CD4-positive, alpha-beta T cell (primary cell): ENCODE results near the gene SEMA4D. TPM values are rescaled to one million over a fixed set of nuclear protein-coding genes. Genes with fewer than 3 reads are reported as not detected.
A peak's percentile ranks its signal among the peaks of the same experiment; 100 is the strongest.

ENCODE experiments used
- ATAC-seq: fragments of 200-7000 bp; cut with Tn5 transposase; one replicate; pipeline ENCODE4 v1.10.0; 2022; ENCODE audit warnings: mild to moderate bottlenecking; ENCODE audit not compliant: poor library complexity
- CTCF ChIA-PET: fragments of 350-600 bp; sonication (Branson Sonifier 250); formaldehyde crosslinking; loops from one replicate; lab custom pipeline; 2021; ENCODE audit warnings: antibody characterized with exemption, inconsistent platforms; lab: Charles Lee
- POLR2A ChIA-PET: fragments of 350-600 bp; sonication (Branson Sonifier 250); formaldehyde crosslinking; loops from one replicate; lab custom pipeline; 2021; ENCODE audit warnings: antibody characterized with exemption, inconsistent platforms; lab: Charles Lee
- DNase-seq, 14 experiments: peaks; one replicate each; pipeline ENCODE4 v3.0.0-alpha.2; 2013 to 2020; ENCODE audit warnings: mixed read lengths in 2 of 14
- H3K27ac ChIP-seq, 2 donors: one replicate each; pipeline versions ENCODE4 v1.5.1 to v1.7.0; 2013; ENCODE audit warnings: low read length in 2 of 2, low read depth in 1 of 2, mild to moderate bottlenecking in 1 of 2
- H3K27me3 ChIP-seq, 2 experiments: 1 replicate in 1 of 2; 2 replicates in 1 of 2; pipeline versions ENCODE4 v1.6.1 to v1.7.0; 2013; ENCODE audit warnings: low read length in 2 of 2, control low read depth in 1 of 2, mild to moderate bottlenecking in 1 of 2, moderate library complexity in 1 of 2; ENCODE audit not compliant: insufficient read depth in 2 of 2, control insufficient read depth in 1 of 2
- H3K36me3 ChIP-seq: one replicate; pipeline ENCODE4 v1.6.1; 2013; ENCODE audit warnings: low read length, control low read depth; ENCODE audit not compliant: insufficient read depth
- H3K4me1 ChIP-seq: one replicate; pipeline ENCODE4 v1.6.1; 2013; ENCODE audit warnings: low read length, control low read depth; ENCODE audit not compliant: insufficient read depth
- H3K4me3 ChIP-seq: one replicate; pipeline ENCODE4 v1.5.1; 2013; ENCODE audit warnings: mild to moderate bottlenecking, low read length, moderate library complexity
- H3K9me3 ChIP-seq, 2 experiments: 1 replicate in 1 of 2; 2 replicates in 1 of 2; pipeline versions ENCODE4 v1.6.1 to v1.7.0; 2013; ENCODE audit warnings: low read length in 2 of 2, mild to moderate bottlenecking in 2 of 2, control low read depth in 1 of 2, moderate library complexity in 1 of 2; ENCODE audit not compliant: control insufficient read depth in 1 of 2, insufficient read depth in 1 of 2
- H3K27ac Mint-ChIP-seq: one replicate; pipeline ENCODE4 v1.8.0; 2020; ENCODE audit warnings: mixed read lengths
- H3K27me3 Mint-ChIP-seq: one replicate; pipeline ENCODE4 v1.8.0; 2021; ENCODE audit warnings: mixed read lengths
- H3K36me3 Mint-ChIP-seq: one replicate; pipeline ENCODE4 v1.8.0; 2021; ENCODE audit warnings: low read depth, mixed read lengths
- H3K4me1 Mint-ChIP-seq: one replicate; pipeline ENCODE4 v1.8.0; 2021; ENCODE audit warnings: low read depth, mixed read lengths
- H3K4me3 Mint-ChIP-seq: one replicate; pipeline ENCODE4 v1.8.0; 2020; ENCODE audit warnings: mild to moderate bottlenecking, mixed read lengths
- H3K9me3 Mint-ChIP-seq: one replicate; pipeline ENCODE4 v1.8.0; 2020; ENCODE audit warnings: mixed read lengths
- intact Hi-C, 2 experiments: fragments of 100-400 bp; cut with DNase I in 1 of 2; cut with micrococcal nuclease in 1 of 2; formaldehyde crosslinking; loops; one replicate each; pipeline versions ENCODE4 v1.15.1 to v1.9.0; 2023 to 2025; cut with DNase I, micrococcal nuclease
- total RNA-seq, 174 experiments: library from RNA in 2 of 174; stranded (reverse) in 2 of 174; gene quantifications; one replicate each; pipeline ENCODE4 v1.2.3 and lab custom pipeline; 2021 to 2026
- TF ChIP-seq, protein P1 (sequence below): fragments of 200-600 bp; IDR thresholded peaks from one replicate; pipeline ENCODE4 v1.8.0; 2022; ENCODE audit warnings: antibody characterized with exemption, mild to moderate bottlenecking

The SEMA4D gene
- total RNA-seq, 2 experiments from 2014 or later = 399 to 430 TPM

- Histone ChIP-seq H3K4me1 (peaks cover 61% of the 10 kb centered on the region), H3K27ac (peak overlapping the region; percentile 34 to 52), H3K27me3 (no peaks in the 10 kb centered on the region), H3K4me3 (no peak overlapping the region), H3K36me3 (no peaks in the 10 kb centered on the region), H3K9me3 (no peaks in the 10 kb centered on the region)
- DNase-seq (no peak), ATAC-seq (no peak)
- H3K27ac Mint-ChIP-seq = peak overlapping the region; percentile 90
- TF ChIP-seq, protein P1, sequence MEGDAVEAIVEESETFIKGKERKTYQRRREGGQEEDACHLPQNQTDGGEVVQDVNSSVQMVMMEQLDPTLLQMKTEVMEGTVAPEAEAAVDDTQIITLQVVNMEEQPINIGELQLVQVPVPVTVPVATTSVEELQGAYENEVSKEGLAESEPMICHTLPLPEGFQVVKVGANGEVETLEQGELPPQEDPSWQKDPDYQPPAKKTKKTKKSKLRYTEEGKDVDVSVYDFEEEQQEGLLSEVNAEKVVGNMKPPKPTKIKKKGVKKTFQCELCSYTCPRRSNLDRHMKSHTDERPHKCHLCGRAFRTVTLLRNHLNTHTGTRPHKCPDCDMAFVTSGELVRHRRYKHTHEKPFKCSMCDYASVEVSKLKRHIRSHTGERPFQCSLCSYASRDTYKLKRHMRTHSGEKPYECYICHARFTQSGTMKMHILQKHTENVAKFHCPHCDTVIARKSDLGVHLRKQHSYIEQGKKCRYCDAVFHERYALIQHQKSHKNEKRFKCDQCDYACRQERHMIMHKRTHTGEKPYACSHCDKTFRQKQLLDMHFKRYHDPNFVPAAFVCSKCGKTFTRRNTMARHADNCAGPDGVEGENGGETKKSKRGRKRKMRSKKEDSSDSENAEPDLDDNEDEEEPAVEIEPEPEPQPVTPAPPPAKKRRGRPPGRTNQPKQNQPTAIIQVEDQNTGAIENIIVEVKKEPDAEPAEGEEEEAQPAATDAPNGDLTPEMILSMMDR = no peak
- POLR2A ChIA-PET = interaction anchor here (0.8 to 4.4 kb wide), 7 partner anchors 11 to 48 kb away, joined by 3 to 39 read pairs (median 8); no protein-coding TSS in a partner anchor
- intact Hi-C loops = loop anchor here in 1 of 2 experiments (5.0 kb wide), 1 partner anchor 36 kb away; no protein-coding TSS in a partner anchor
- no peaks in the 10 kb centered on the region for H3K27me3 Mint-ChIP-seq
- peak overlapping the region; percentile 63 for H3K4me3 Mint-ChIP-seq
- peaks cover 77% of the 10 kb centered on the region for H3K4me1 Mint-ChIP-seq
- H3K36me3 Mint-ChIP-seq = peaks cover 15% of the 10 kb centered on the region
- no peaks in the 10 kb centered on the region for H3K9me3 Mint-ChIP-seq
- CTCF ChIA-PET = interaction anchor here (1.4 to 3.3 kb wide), 4 partner anchors 18 to 91 kb away, joined by 5 to 19 read pairs (median 12); no protein-coding TSS in a partner anchor
Measured at GRCh38 chr9:89501311-89501898, 3.5 kb upstream of the SEMA4D start.

DNA sequence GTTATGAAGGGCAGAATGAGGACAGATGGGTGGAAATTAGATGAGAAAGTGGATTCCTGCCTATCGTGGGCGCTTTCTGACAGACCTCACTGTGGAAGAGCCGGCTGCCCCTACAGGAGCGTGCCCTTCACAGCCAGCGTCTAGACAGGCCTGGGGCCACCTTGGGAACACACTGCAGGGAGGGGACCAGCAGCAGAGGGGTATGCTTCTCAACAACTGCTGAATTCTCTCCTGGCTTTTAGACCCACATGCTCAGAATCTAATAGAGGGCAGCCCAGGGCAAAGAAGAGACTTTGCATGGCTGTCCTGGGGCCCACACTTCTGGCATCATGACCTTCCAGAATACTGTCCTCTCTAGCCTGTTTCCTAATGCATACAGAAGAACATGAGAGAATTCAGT is 2.1 kb upstream of the SEMA4D start:
- no peaks in the 10 kb centered on the region for H3K9me3 ChIP-seq
- intact Hi-C loops = loop anchor here in 1 of 2 experiments (5.0 kb wide), 1 partner anchor 37 kb away; no protein-coding TSS in a partner anchor
- peak overlapping the region in 1 of 2 donors; percentile 68 for H3K27ac ChIP-seq
- POLR2A ChIA-PET = interaction anchor here (1.4 to 4.4 kb wide), 4 partner anchors 19 to 30 kb away, joined by 4 to 39 read pairs (median 16); no protein-coding TSS in a partner anchor
- no peaks in the 10 kb centered on the region for H3K27me3 ChIP-seq
- Mint-ChIP-seq H3K27me3 (no peaks in the 10 kb centered on the region), H3K27ac (peak overlapping the region; percentile 90), H3K9me3 (no peaks in the 10 kb centered on the region), H3K4me1 (peaks cover 84% of the 10 kb centered on the region), H3K4me3 (peak overlapping the region; percentile 95), H3K36me3 (peaks cover 24% of the 10 kb centered on the region)
- CTCF ChIA-PET = interaction anchor here (1.1 to 3.3 kb wide), 3 partner anchors 24 to 70 kb away, joined by 3 to 19 read pairs (median 12); no protein-coding TSS in a partner anchor
- no peaks in the 10 kb centered on the region for H3K36me3 ChIP-seq
- TF ChIP-seq, protein P1 = no peak
- ATAC-seq (no peak), DNase-seq (no peak)
- no peak overlapping the region for H3K4me3 ChIP-seq
- H3K4me1 ChIP-seq = peaks cover 71% of the 10 kb centered on the region

- POLR2A ChIA-PET = interaction anchor here (0.8 to 1.9 kb wide), 14 partner anchors 8 to 58 kb away, joined by 3 to 14 read pairs (median 5); no protein-coding TSS in a partner anchor
- H3K27ac Mint-ChIP-seq = peak overlapping the region; percentile 90
- TF ChIP-seq, protein P1 = no peak
Measured at GRCh38 chr9:89498852-89499480, 1.1 kb upstream of the SEMA4D start.

More at GRCh38 chr9:89498852-89499480, 1.1 kb upstream of the SEMA4D start:
- peaks cover 91% of the 10 kb centered on the region for H3K4me1 Mint-ChIP-seq
- ATAC-seq = peak; percentile 8
- Histone ChIP-seq H3K4me3 (peak overlapping the region; percentile 17), H3K9me3 (no peaks in the 10 kb centered on the region), H3K36me3 (peaks cover 3% of the 10 kb centered on the region), H3K4me1 (peaks cover 81% of the 10 kb centered on the region), H3K27me3 (no peaks in the 10 kb centered on the region), H3K27ac (peak overlapping the region; percentile 60 to 68)
- intact Hi-C loops = loop anchor here in 1 of 2 experiments (2.0 to 5.0 kb wide), 4 partner anchors 30 to 62 kb away; no protein-coding TSS in a partner anchor
- CTCF ChIA-PET = interaction anchor here (1.1 to 1.9 kb wide), 4 partner anchors 25 to 69 kb away, joined by 3 to 12 read pairs (median 6); no protein-coding TSS in a partner anchor
- no peaks in the 10 kb centered on the region for H3K27me3 Mint-ChIP-seq
- H3K4me3 Mint-ChIP-seq = peak overlapping the region; percentile 95
- DNase-seq = peak in 11 of 14 experiments; percentile 28 to 82 (median 51)
- H3K36me3 Mint-ChIP-seq = peaks cover 33% of the 10 kb centered on the region
- no peaks in the 10 kb centered on the region for H3K9me3 Mint-ChIP-seq
